ENCODE results near the gene FAM234B. TPM values are rescaled to one million over a fixed set of nuclear protein-coding genes. Genes with fewer than 3 reads are reported as not detected.

FAM234B gene
- total and polyA plus RNA-seq, 2 of the 8 experiments (the other 6 are each of a cell fraction or from before 2014, with no cell fraction given), result 12.5 to 29.1 TPM

- Histone ChIP-seq H3K56ac (replicated peaks; ENCODE audit: insufficient read length, low read depth, low read length) (no peak overlapping the region), H3K9me3 (ENCODE audit: insufficient read depth in 2 of 2, low read depth in 1 of 2, low read length in 1 of 2) (no peaks in the 10 kb centered on the region), H2AFZ (ENCODE audit: low read length) (no peak overlapping the region), H2BK20ac (ENCODE audit: low read length) (no peak overlapping the region), H3K18ac (ENCODE audit: extremely low read depth, low read length) (no peak overlapping the region), H4K8ac (ENCODE audit: extremely low read depth, insufficient read depth, low read length) (no peak overlapping the region), H3K4me3 (ENCODE audit: extremely low read depth in 1 of 4, insufficient read depth in 2 of 4, low read depth in 3 of 4, low read length in 4 of 4) (no peak overlapping the region), H3K79me1 (ENCODE audit: low read depth, low read length) (no peaks in the 10 kb centered on the region), H3K36me3 (ENCODE audit: control insufficient read depth in 2 of 4, insufficient read depth in 4 of 4, low read length in 3 of 4) (no peaks in the 10 kb centered on the region), H4K91ac (replicated peaks; ENCODE audit: insufficient read length, low read length) (no peak overlapping the region), H2AK5ac (ENCODE audit: low read depth, low read length) (no peak overlapping the region), H3K27ac (ENCODE audit: low read depth, low read length) (no peak overlapping the region), H4K5ac (ENCODE audit: insufficient read length, low read depth, low read length) (peak overlapping the region; percentile 21), H3K23me2 (ENCODE audit: low read depth, low read length) (no peaks in the 10 kb centered on the region), H3K9ac (replicated peaks in 1 of 4; ENCODE audit: extremely low read depth in 1 of 4, low read depth in 3 of 4, low read length in 3 of 4) (no peak overlapping the region), H3K14ac (ENCODE audit: insufficient read length) (no peak overlapping the region), H4K20me1 (replicated peaks in 1 of 2; ENCODE audit: control insufficient read depth in 1 of 2, insufficient read depth in 2 of 2, low read length in 2 of 2) (no peaks in the 10 kb centered on the region), H2BK12ac (ENCODE audit: low read depth, low read length) (no peak overlapping the region), H3K4ac (replicated peaks; ENCODE audit: insufficient read length, low read depth, low read length) (no peak overlapping the region), H3K79me2 (ENCODE audit: control insufficient read depth in 1 of 2, insufficient read depth in 2 of 2, low read length in 2 of 2) (no peaks in the 10 kb centered on the region), H2BK15ac (ENCODE audit: low read length) (no peak overlapping the region), H3K23ac (ENCODE audit: insufficient read length) (no peak overlapping the region), H2BK120ac (replicated peaks; ENCODE audit: low read depth, low read length) (no peak overlapping the region), H3K4me1 (replicated peaks in 1 of 4; ENCODE audit: control insufficient read depth in 3 of 4, insufficient read depth in 4 of 4, low read length in 3 of 4) (peaks cover 2 to 6% (median 5%) of the 10 kb centered on the region in 4 experiments; a peak in 5 of 7 replicates), H2BK5ac (ENCODE audit: low read depth, low read length) (no peak overlapping the region), H3K27me3 (replicated peaks in 1 of 4; ENCODE audit: control insufficient read depth in 3 of 4, extremely low read depth in 1 of 4, insufficient read depth in 3 of 4, low read length in 3 of 4) (no peaks in the 10 kb centered on the region), H3K4me2 (ENCODE audit: insufficient read depth in 1 of 2, low read depth in 2 of 2, low read length in 2 of 2) (no peak overlapping the region)
- TF ChIP-seq BRCA1 (IDR thresholded peaks at IDR 0.05; ENCODE audit: low read depth, low read length) (no peak), SIX5 (IDR thresholded peaks at IDR 0.05; ENCODE audit: low read depth, low read length) (no peak), CHD2 (IDR thresholded peaks at IDR 0.05; ENCODE audit: low read length) (no peak), ATF2 (IDR thresholded peaks at IDR 0.05; ENCODE audit: low read length) (no peak), SAP30 (IDR thresholded peaks at IDR 0.05; ENCODE audit: insufficient read depth, insufficient replicate concordance, low read length) (no peak), EGR1 (IDR thresholded peaks at IDR 0.05; ENCODE audit: borderline replicate concordance, low read depth, low read length) (no peak), SIRT6 (IDR thresholded peaks at IDR 0.05; ENCODE audit: low read length) (no peak)
- no peak for DNase-seq (ENCODE audit: low read depth in 1 of 2, low spot score in 2 of 2)
- FAIRE-seq, result no peak
- ChIA-PET CTCF (ENCODE audit: partially characterized antibody) (interaction anchor here (0.9 to 2.8 kb wide), 5 partner anchors 11 to 181 kb away, joined by 3 to 9 read pairs (median 6); partner anchors contain the start of gene FAM234B), POLR2A (ENCODE audit: partially characterized antibody) (no interaction called here)
Measured at GRCh38 chr12:13027508-13027907, 16.7 kb upstream of the FAM234B start.
